ENCODE data around the gene MAST4. TPM values are rescaled to one million over a fixed set of nuclear protein-coding genes. Genes with fewer than 3 reads are reported as not detected.

Gene MAST4
- total and polyA plus RNA-seq, 2 donors (not counting 1 experiment from before 2014, with no cell fraction given), result 2.5 to 57.1 TPM

GRCh38 chr5:66777868-66778267 lies 181.7 kb downstream of the MAST4 start:
- Histone ChIP-seq H3K36me3 (replicated peaks in 1 of 2; ENCODE audit: control extremely low read depth in 1 of 2, control insufficient read depth in 1 of 2, extremely low read depth in 1 of 2, insufficient read depth in 2 of 2, low read length in 1 of 2) (no peaks in the 10 kb centered on the region), H3K9ac (ENCODE audit: low read length) (no peak overlapping the region), H3K27me3 (replicated peaks in 1 of 4; ENCODE audit: control extremely low read depth in 1 of 4, control insufficient read depth in 3 of 4, insufficient read depth in 4 of 4, low read length in 3 of 4) (no peaks in the 10 kb centered on the region), H3K79me2 (ENCODE audit: control insufficient read depth, insufficient read depth, low read length) (no peaks in the 10 kb centered on the region), H3K9me3 (ENCODE audit: control extremely low read depth in 1 of 3, control insufficient read depth in 2 of 3, insufficient read depth in 1 of 3, low read length in 2 of 3) (no peaks in the 10 kb centered on the region), H2AFZ (ENCODE audit: insufficient read depth, low read depth, low read length, poor library complexity, severe bottlenecking) (no peak overlapping the region), H3K4me2 (replicated peaks; ENCODE audit: low read depth, low read length, poor library complexity, severe bottlenecking) (no peak overlapping the region), H3K4me3 (ENCODE audit: control extremely low read depth in 1 of 5, extremely low read depth in 1 of 5, insufficient read depth in 1 of 5, low read depth in 2 of 5, low read length in 4 of 5) (no peak overlapping the region), H4K20me1 (ENCODE audit: control insufficient read depth, insufficient read depth, low read length, poor library complexity, severe bottlenecking) (no peaks in the 10 kb centered on the region), H3K27ac (ENCODE audit: low read length in 2 of 2) (no peak overlapping the region), H3K4me1 (ENCODE audit: control insufficient read depth in 2 of 2, insufficient read depth in 2 of 2, low read length in 2 of 2) (no peaks in the 10 kb centered on the region)
- no peaks in the 10 kb centered on the region for H3K4me1 Mint-ChIP-seq
- ATAC-seq (ENCODE audit: low read depth) (no peak), DNase-seq (no peak)
- no peaks in the 10 kb centered on the region for H3K27me3 Mint-ChIP-seq
- ChIA-PET POLR2A (no interaction called here), CTCF (no interaction called here)
- intact Hi-C loops (cut with micrococcal nuclease), result no loop called here
- H3K27ac Mint-ChIP-seq, result no peak overlapping the region
- no peak for TF ChIP-seq CTCF (IDR thresholded peaks at IDR 0.05)
- no peak for TF ChIP-seq EZH2 (IDR thresholded peaks at IDR 0.05; ENCODE audit: borderline replicate concordance, insufficient read depth, low read depth, low read length, poor library complexity, severe bottlenecking)
- H3K9me3 Mint-ChIP-seq (ENCODE audit: insufficient read depth), result peaks cover 2% of the 10 kb centered on the region
- H3K4me3 Mint-ChIP-seq, result no peak overlapping the region
- no CpG with 5 or more reads among the region's 3 CpGs for WGBS (ENCODE audit: insufficient coverage)

GRCh38 chr5:66779528-66779927 lies 183.3 kb downstream of the MAST4 start:
- no peak overlapping the region for H3K4me2 ChIP-seq (replicated peaks; ENCODE audit: low read depth, low read length, poor library complexity, severe bottlenecking)
- DNase-seq (no peak), ATAC-seq (ENCODE audit: low read depth) (no peak)
- no peak overlapping the region for H3K27ac Mint-ChIP-seq
- H3K4me1 Mint-ChIP-seq, result no peaks in the 10 kb centered on the region
- no peaks in the 10 kb centered on the region for H4K20me1 ChIP-seq (ENCODE audit: control insufficient read depth, insufficient read depth, low read length, poor library complexity, severe bottlenecking)
- H3K9me3 Mint-ChIP-seq (ENCODE audit: insufficient read depth), result peaks cover 2% of the 10 kb centered on the region
- H2AFZ ChIP-seq (ENCODE audit: insufficient read depth, low read depth, low read length, poor library complexity, severe bottlenecking), result no peak overlapping the region
- WGBS (ENCODE audit: insufficient coverage), result 95% methylated on average over 2 of the region's 4 CpGs
- no peaks in the 10 kb centered on the region for H3K79me2 ChIP-seq (ENCODE audit: control insufficient read depth, insufficient read depth, low read length)
- no peaks in the 10 kb centered on the region for H3K27me3 Mint-ChIP-seq
- CTCF ChIA-PET, result interaction anchor here (1.4 kb wide), 1 partner anchor 471 kb away, joined by 3 read pairs; no protein-coding TSS in a partner anchor
- H3K4me3 ChIP-seq (ENCODE audit: control extremely low read depth in 1 of 5, extremely low read depth in 1 of 5, insufficient read depth in 1 of 5, low read depth in 2 of 5, low read length in 4 of 5), result no peak overlapping the region
- H3K9ac ChIP-seq (ENCODE audit: low read length), result no peak overlapping the region
- no peaks in the 10 kb centered on the region for H3K27me3 ChIP-seq (replicated peaks in 1 of 4; ENCODE audit: control extremely low read depth in 1 of 4, control insufficient read depth in 3 of 4, insufficient read depth in 4 of 4, low read length in 3 of 4)
- H3K27ac ChIP-seq (ENCODE audit: low read length in 2 of 2), result no peak overlapping the region
- no peak overlapping the region for H3K4me3 Mint-ChIP-seq
- POLR2A ChIA-PET, result no interaction called here
- no peaks in the 10 kb centered on the region for H3K36me3 ChIP-seq (replicated peaks in 1 of 2; ENCODE audit: control extremely low read depth in 1 of 2, control insufficient read depth in 1 of 2, extremely low read depth in 1 of 2, insufficient read depth in 2 of 2, low read length in 1 of 2)
- no peak for TF ChIP-seq CTCF (IDR thresholded peaks at IDR 0.05)
- TF ChIP-seq EZH2 (IDR thresholded peaks at IDR 0.05; ENCODE audit: borderline replicate concordance, insufficient read depth, low read depth, low read length, poor library complexity, severe bottlenecking), result no peak
- intact Hi-C loops (cut with micrococcal nuclease), result no loop called here
- H3K4me1 ChIP-seq (ENCODE audit: control insufficient read depth in 2 of 2, insufficient read depth in 2 of 2, low read length in 2 of 2), result no peaks in the 10 kb centered on the region
- H3K9me3 ChIP-seq (ENCODE audit: control extremely low read depth in 1 of 3, control insufficient read depth in 2 of 3, insufficient read depth in 1 of 3, low read length in 2 of 3), result no peaks in the 10 kb centered on the region

Measured in B cell (primary cell).